Large intestine (tissue), 3 donors: ENCODE measurements around the gene CCDC30. TPM values are rescaled to one million over a fixed set of nuclear protein-coding genes. Genes with fewer than 3 reads are reported as not detected.
"Not testable (repeated sequence)": the region's sequence is repeated elsewhere in the genome, so short reads cannot be mapped to it uniquely, and the experiment has no call there.

Source experiments
- DNase-seq, 2 donors: peaks; one replicate each; pipeline versions ENCODE4 v3.0.0 to v3.0.0-alpha.2; 2013
- H3K27ac ChIP-seq: one replicate; pipeline ENCODE4 v1.5.1; 2013; ENCODE audit warnings: low read length
- H3K27me3 ChIP-seq: 2 replicates; pipeline ENCODE4 v1.6.1; 2013; ENCODE audit warnings: low read length; ENCODE audit not compliant: control insufficient read depth, insufficient read depth
- H3K36me3 ChIP-seq: 2 replicates; pipeline ENCODE4 v1.6.1; 2013; ENCODE audit warnings: low read length; ENCODE audit not compliant: control insufficient read depth, insufficient read depth
- H3K4me1 ChIP-seq: one replicate; pipeline ENCODE4 v1.6.1; 2013; ENCODE audit warnings: low read length; ENCODE audit not compliant: control insufficient read depth, insufficient read depth
- H3K4me3 ChIP-seq: one replicate; pipeline ENCODE4 v1.5.1; 2013; ENCODE audit warnings: low read length
- H3K9me3 ChIP-seq: one replicate; pipeline ENCODE4 v1.6.1; 2013; ENCODE audit warnings: mild to moderate bottlenecking, low read depth, low read length, moderate library complexity; ENCODE audit not compliant: control insufficient read depth
- WGBS: methylation state at CpG from one replicate; pipeline ENCODE4 v1.1.5; 2013; ENCODE audit warnings: low lambda C conversion rate; ENCODE audit not compliant: insufficient coverage; 5-methylcytosine and 5-hydroxymethylcytosine counted together
- polyA plus RNA-seq: library from polyadenylated mRNA; unstranded; fragments of 120-200 nt; gene quantifications from one replicate; pipeline ENCODE4 v1.2.1, GENCODE V29; 2013

Gene CCDC30
- polyA plus RNA-seq, 1 donor = 5.0 TPM

GRCh38 chr1:42477775-42478174 lies 14.7 kb downstream of the CCDC30 start:
- Histone ChIP-seq H3K9me3 (no peaks in the 10 kb centered on the region), H3K4me1 (no peaks in the 10 kb centered on the region), H3K27ac (no peak overlapping the region), H3K4me3 (no peak overlapping the region), H3K36me3 (no peaks in the 10 kb centered on the region), H3K27me3 (no peaks in the 10 kb centered on the region)
- DNase-seq = no peak
- WGBS = no CpG with 5 or more reads among the region's 3 CpGs

- no peak for DNase-seq
- Histone ChIP-seq H3K27ac (no peak overlapping the region), H3K4me1 (no peaks in the 10 kb centered on the region), H3K4me3 (no peak overlapping the region), H3K9me3 (no peaks in the 10 kb centered on the region), H3K27me3 (no peaks in the 10 kb centered on the region), H3K36me3 (no peaks in the 10 kb centered on the region)
- WGBS = no CpG with 5 or more reads among the region's 4 CpGs
These were observed 16.5 kb downstream of the CCDC30 start for GRCh38 chr1:42479621-42480020.

GRCh38 chr1:42480921-42481320 lies 17.8 kb downstream of the CCDC30 start:
- no peaks in the 10 kb centered on the region for H3K9me3 ChIP-seq
- no CpG with 5 or more reads among the region's 1 CpG for WGBS
- H3K4me1 ChIP-seq = no peaks in the 10 kb centered on the region
- H3K4me3 ChIP-seq = no peak overlapping the region
- H3K27ac ChIP-seq = no peak overlapping the region
- H3K27me3 ChIP-seq = no peaks in the 10 kb centered on the region
- no peak for DNase-seq
- no peaks in the 10 kb centered on the region for H3K36me3 ChIP-seq

GRCh38 chr1:42482635-42483153 lies 19.6 kb downstream of the CCDC30 start:
- no peaks in the 10 kb centered on the region for H3K36me3 ChIP-seq
- no peaks in the 10 kb centered on the region for H3K27me3 ChIP-seq
- H3K4me3 ChIP-seq = no peak overlapping the region
- H3K27ac ChIP-seq = no peak overlapping the region
- no peak for DNase-seq
- no peaks in the 10 kb centered on the region for H3K9me3 ChIP-seq
- H3K4me1 ChIP-seq = no peaks in the 10 kb centered on the region
- 80% methylated on average over 2 of the region's 2 CpGs for whole genome bisulfite sequencing

- no peaks in the 10 kb centered on the region for H3K9me3 ChIP-seq
- DNase-seq = no peak
- no peaks in the 10 kb centered on the region for H3K36me3 ChIP-seq
- H3K27ac ChIP-seq = no peak overlapping the region
- WGBS = no CpG with 5 or more reads among the region's 2 CpGs
- no peaks in the 10 kb centered on the region for H3K4me1 ChIP-seq
- H3K27me3 ChIP-seq = no peaks in the 10 kb centered on the region
- no peak overlapping the region for H3K4me3 ChIP-seq
These were observed 21.3 kb downstream of the CCDC30 start for GRCh38 chr1:42484382-42484781.

GRCh38 chr1:42490237-42490636 lies 27.2 kb downstream of the CCDC30 start:
- no peaks in the 10 kb centered on the region for H3K27me3 ChIP-seq
- H3K4me1 ChIP-seq = no peaks in the 10 kb centered on the region
- WGBS = 94% methylated on average over 2 of the region's 3 CpGs
- no peak overlapping the region for H3K4me3 ChIP-seq
- no peak for DNase-seq
- no peaks in the 10 kb centered on the region for H3K9me3 ChIP-seq
- H3K27ac ChIP-seq = no peak overlapping the region
- peaks cover 2% of the 10 kb centered on the region for H3K36me3 ChIP-seq

- not testable (repeated sequence) for H3K36me3 ChIP-seq, DNase-seq, H3K4me3 ChIP-seq, H3K27ac ChIP-seq, H3K4me1 ChIP-seq, H3K27me3 ChIP-seq
- peaks cover 13% of the 10 kb centered on the region for H3K9me3 ChIP-seq
- WGBS = no CpG with 5 or more reads among the region's 11 CpGs
These were observed 38.9 kb downstream of the CCDC30 start for GRCh38 chr1:42502031-42502430.

- Histone ChIP-seq H3K9me3 (peaks cover 14% of the 10 kb centered on the region), H3K4me1 (no peaks in the 10 kb centered on the region), H3K27ac (no peak overlapping the region), H3K36me3 (peaks cover 9% of the 10 kb centered on the region), H3K4me3 (no peak overlapping the region), H3K27me3 (no peaks in the 10 kb centered on the region)
- no CpG with 5 or more reads among the region's 2 CpGs for WGBS
- no peak for DNase-seq
These were observed 41.5 kb downstream of the CCDC30 start for GRCh38 chr1:42504535-42505128.

GRCh38 chr1:42506576-42506975 lies 43.5 kb downstream of the CCDC30 start:
- H3K9me3 ChIP-seq = peaks cover 24% of the 10 kb centered on the region
- WGBS = no CpG with 5 or more reads among the region's 1 CpG
- H3K27ac ChIP-seq = no peak overlapping the region
- DNase-seq = no peak
- no peaks in the 10 kb centered on the region for H3K27me3 ChIP-seq
- H3K36me3 ChIP-seq = peaks cover 9% of the 10 kb centered on the region
- H3K4me1 ChIP-seq = no peaks in the 10 kb centered on the region
- H3K4me3 ChIP-seq = no peak overlapping the region

GRCh38 chr1:42511581-42512155 lies 48.6 kb downstream of the CCDC30 start:
- not testable (repeated sequence) for H3K4me3 ChIP-seq, H3K27me3 ChIP-seq, H3K36me3 ChIP-seq, H3K27ac ChIP-seq, DNase-seq, H3K4me1 ChIP-seq
- H3K9me3 ChIP-seq = peaks cover 17% of the 10 kb centered on the region
- WGBS = no CpG with 5 or more reads among the region's 6 CpGs

- Histone ChIP-seq H3K4me3 (no peak overlapping the region), H3K27me3 (no peaks in the 10 kb centered on the region), H3K4me1 (no peaks in the 10 kb centered on the region), H3K9me3 (peaks cover 14% of the 10 kb centered on the region), H3K27ac (no peak overlapping the region), H3K36me3 (no peaks in the 10 kb centered on the region)
- WGBS = no CpG with 5 or more reads among the region's 1 CpG
- no peak for DNase-seq
These were observed 55.8 kb downstream of the CCDC30 start for GRCh38 chr1:42518908-42519307.
